Tibial artery (tissue), 4 donors: Measurements from ENCODE around the gene AMOTL2.

Source experiments
- DNase-seq, 2 donors: peaks; one replicate each; pipeline ENCODE4 v3.0.0-alpha.2; 2019
- H3K27ac ChIP-seq, 2 donors: fragments of 200-600 bp; sonication (generic) in 1 of 2; 1 replicate in 1 of 2; 2 replicates in 1 of 2; pipeline ENCODE4 v1.5.1; 2018 to 2019; ENCODE audit warnings: mild to moderate bottlenecking in 1 of 2
- H3K27me3 ChIP-seq, 2 donors: fragments of 200-600 bp; sonication (generic) in 1 of 2; one replicate each; pipeline versions ENCODE4 v1.5.1 to v1.6.0; 2016 to 2019
- H3K36me3 ChIP-seq, 3 donors: fragments of 200-600 bp; sonication (generic) in 2 of 3; one replicate each; pipeline ENCODE4 v1.5.1; 2016 to 2019; ENCODE audit warnings: mild to moderate bottlenecking in 2 of 3
- H3K4me1 ChIP-seq, 4 donors: fragments of 200-600 bp; sonication (generic) in 2 of 4; 1 replicate in 3 of 4; 2 replicates in 1 of 4; pipeline ENCODE4 v1.5.1; 2016 to 2019
- H3K4me3 ChIP-seq, 2 donors: fragments of 200-600 bp; sonication (generic) in 1 of 2; 1 replicate in 1 of 2; 2 replicates in 1 of 2; pipeline ENCODE4 v1.5.1; 2018 to 2019; ENCODE audit warnings: mild to moderate bottlenecking in 2 of 2
- H3K9me3 ChIP-seq, 3 donors: fragments of 200-600 bp; sonication (generic) in 1 of 3; one replicate each; pipeline ENCODE4 v1.5.1; 2016 to 2019
- CTCF ChIP-seq, 2 experiments: fragments of 200-600 bp in 1 of 2; fragments of 450-650 bp in 1 of 2; IDR thresholded peaks; one replicate each; pipeline ENCODE4 v1.5.1; 2017 to 2019; ENCODE audit warnings: antibody characterized with exemption in 2 of 2, mild to moderate bottlenecking in 1 of 2, moderate library complexity in 1 of 2
- intact Hi-C: fragments of 100-400 bp; cut with DNase I; formaldehyde crosslinking; loops from one replicate; pipeline ENCODE4 v1.15.0; 2023; ENCODE audit warnings: low total_unique reads

AMOTL2 gene

GRCh38 chr3:134353171-134353825, 20.9 kb downstream of the AMOTL2 start:
- H3K27me3 ChIP-seq = no peaks in the 10 kb centered on the region
- DNase-seq = no peak
- no peak overlapping the region for H3K4me3 ChIP-seq
- H3K27ac ChIP-seq = peak overlapping the region; percentile 59 to 98
- no peaks in the 10 kb centered on the region for H3K9me3 ChIP-seq
- intact Hi-C loops = no loop called here
- peaks cover 39 to 44% (median 43%) of the 10 kb centered on the region in 3 donors for H3K36me3 ChIP-seq
- peaks cover 8 to 99% (median 71%) of the 10 kb centered on the region in 4 donors for H3K4me1 ChIP-seq
- no peak for TF ChIP-seq CTCF (IDR thresholded peaks at IDR 0.05)

GRCh38 chr3:134352031-134352671, 22.1 kb downstream of the AMOTL2 start:
- no peaks in the 10 kb centered on the region for H3K27me3 ChIP-seq
- H3K4me1 ChIP-seq = peaks cover 2 to 98% (median 66%) of the 10 kb centered on the region in 4 donors
- DNase-seq = no peak
- H3K4me3 ChIP-seq = no peak overlapping the region
- H3K9me3 ChIP-seq = no peaks in the 10 kb centered on the region
- H3K27ac ChIP-seq = peak overlapping the region; percentile 59 to 98
- TF ChIP-seq CTCF (IDR thresholded peaks at IDR 0.05) = no peak
- H3K36me3 ChIP-seq = peaks cover 33 to 34% (median 34%) of the 10 kb centered on the region in 3 donors
- intact Hi-C loops = no loop called here

GRCh38 chr3:134351427-134351826, 22.8 kb downstream of the AMOTL2 start:
- peaks cover 0 to 7% (median 0%) of the 10 kb centered on the region in 3 donors for H3K9me3 ChIP-seq

GRCh38 chr3:134350861-134351311, 23.4 kb downstream of the AMOTL2 start:
- peak overlapping the region; percentile 59 to 98 for H3K27ac ChIP-seq
- H3K4me3 ChIP-seq = no peak overlapping the region
- intact Hi-C loops = no loop called here
- TF ChIP-seq CTCF (IDR thresholded peaks at IDR 0.05) = no peak
- H3K4me1 ChIP-seq = peaks cover 0 to 92% (median 54%) of the 10 kb centered on the region in 4 donors
- peaks cover 0 to 12% (median 0%) of the 10 kb centered on the region in 3 donors for H3K9me3 ChIP-seq
- H3K36me3 ChIP-seq = peaks cover 21 to 23% (median 22%) of the 10 kb centered on the region in 3 donors
- H3K27me3 ChIP-seq = no peaks in the 10 kb centered on the region
- DNase-seq = no peak

More at GRCh38 chr3:134351427-134351826, 22.8 kb downstream of the AMOTL2 start:
- Histone ChIP-seq H3K36me3 (peaks cover 26 to 27% (median 27%) of the 10 kb centered on the region in 3 donors), H3K27me3 (no peaks in the 10 kb centered on the region), H3K27ac (peak overlapping the region; percentile 59 to 98), H3K4me1 (peaks cover 0 to 97% (median 59%) of the 10 kb centered on the region in 4 donors), H3K4me3 (no peak overlapping the region)
- intact Hi-C loops = no loop called here
- no peak for DNase-seq
- no peak for TF ChIP-seq CTCF (IDR thresholded peaks at IDR 0.05)

- intact Hi-C loops = no loop called here
- no peak overlapping the region for H3K4me3 ChIP-seq
- peaks cover 0 to 13% (median 0%) of the 10 kb centered on the region in 3 donors for H3K9me3 ChIP-seq
- peaks cover 15 to 19% (median 18%) of the 10 kb centered on the region in 3 donors for H3K36me3 ChIP-seq
- DNase-seq = no peak
- H3K4me1 ChIP-seq = peaks cover 0 to 91% (median 49%) of the 10 kb centered on the region in 4 donors
- peak overlapping the region; percentile 59 to 98 for H3K27ac ChIP-seq
- TF ChIP-seq CTCF (IDR thresholded peaks at IDR 0.05) = no peak
- H3K27me3 ChIP-seq = no peaks in the 10 kb centered on the region
Measured at GRCh38 chr3:134350266-134350665, 24.0 kb downstream of the AMOTL2 start.
